Body of pancreas (tissue), 4 donors: Measurements from ENCODE around the gene RDX. TPM values are rescaled to one million over a fixed set of nuclear protein-coding genes. Genes with fewer than 3 reads are reported as not detected.

ENCODE experiments used
- ATAC-seq: fragments of 150-250 bp; one replicate; pipeline ENCODE4 v1.9.1; 2016
- DNase-seq, 4 donors: peaks; one replicate each; pipeline ENCODE4 v3.0.0-alpha.2; 2019
- H3K27ac ChIP-seq, 4 donors: fragments of 200-600 bp; sonication (generic); 1 replicate in 3 of 4; 2 replicates in 1 of 4; pipeline versions ENCODE4 v1.5.1 to v1.6.1; 2016 to 2019; ENCODE audit warnings: mild to moderate bottlenecking in 1 of 4, mixed read lengths in 1 of 4, moderate library complexity in 1 of 4
- H3K27me3 ChIP-seq, 2 donors: fragments of 200-600 bp; sonication (generic); one replicate each; pipeline ENCODE4 v1.6.0; 2016; ENCODE audit warnings: mild to moderate bottlenecking in 1 of 2
- H3K36me3 ChIP-seq, 2 donors: fragments of 200-600 bp; sonication (generic); replicated peaks in 1 of 2; 2 replicates each; pipeline ENCODE4 v1.5.1; 2016; ENCODE audit warnings: low read depth in 2 of 2; ENCODE audit not compliant: insufficient read depth in 1 of 2
- H3K4me1 ChIP-seq: fragments of 200-600 bp; sonication (generic); one replicate; pipeline ENCODE4 v1.6.0; 2016
- H3K4me3 ChIP-seq, 2 donors: fragments of 200-600 bp; sonication (generic); 1 replicate in 1 of 2; 2 replicates in 1 of 2; pipeline ENCODE4 v1.5.1; 2016 to 2019
- H3K9me3 ChIP-seq, 3 donors: fragments of 200-600 bp; sonication (generic); 1 replicate in 2 of 3; 2 replicates in 1 of 3; pipeline ENCODE4 v1.5.1; 2016
- CTCF ChIP-seq, 7 experiments: fragments of 450-650 bp in 4 of 7; fragments of 200-600 bp in 3 of 7; sonication (generic) in 3 of 7; IDR thresholded peaks; one replicate each; pipeline ENCODE4 v1.5.1; 2016 to 2019; ENCODE audit warnings: antibody characterized with exemption in 7 of 7
- POLR2A ChIP-seq, 3 donors: fragments of 450-650 bp; IDR thresholded peaks; one replicate each; pipeline ENCODE4 v1.6.1; 2016; ENCODE audit warnings: antibody characterized with exemption in 3 of 3, mild to moderate bottlenecking in 2 of 3
- WGBS, 2 donors: methylation state at CpG; one replicate each; pipeline ENCODE4 v1.1.5; 2017; 5-methylcytosine and 5-hydroxymethylcytosine counted together
- intact Hi-C: fragments of 100-400 bp; cut with DNase I; formaldehyde crosslinking; loops from one replicate; pipeline ENCODE4 v1.15.1; 2023
- total RNA-seq, 2 donors: library from RNA; depleted of rRNA; stranded (reverse); fragments of >200 nt; gene quantifications; one replicate each; pipeline ENCODE4 v1.1.0, GENCODE V29; 2016

The RDX gene
- total RNA-seq, 2 donors from 2014 or later: 43.8 TPM

GRCh38 chr11:110290591-110291334 lies 5.7 kb downstream of the RDX start:
- WGBS, 2 donors: 91 to 92% methylated on average over 7 of the region's 7 CpGs
- Histone ChIP-seq H3K36me3 (no peaks in the 10 kb centered on the region), H3K4me1 (peaks cover 66% of the 10 kb centered on the region), H3K27ac (no peak overlapping the region), H3K9me3 (no peaks in the 10 kb centered on the region), H3K4me3 (no peak overlapping the region), H3K27me3 (no peaks in the 10 kb centered on the region)
- intact Hi-C loops: no loop called here
- ATAC-seq: no peak
- DNase-seq: no peak
- TF ChIP-seq POLR2A (IDR thresholded peaks at IDR 0.05): no peak
- no peak for TF ChIP-seq CTCF (IDR thresholded peaks at IDR 0.05)

- TF ChIP-seq CTCF (IDR thresholded peaks at IDR 0.05): no peak
- TF ChIP-seq POLR2A (IDR thresholded peaks at IDR 0.05): no peak
- Histone ChIP-seq H3K9me3 (no peaks in the 10 kb centered on the region), H3K4me1 (peaks cover 68% of the 10 kb centered on the region), H3K27me3 (no peaks in the 10 kb centered on the region), H3K36me3 (no peaks in the 10 kb centered on the region), H3K27ac (no peak overlapping the region), H3K4me3 (no peak overlapping the region)
- intact Hi-C loops: no loop called here
- ATAC-seq: no peak
- WGBS, 2 donors: 88 to 93% methylated on average over 10 of the region's 10 CpGs
- no peak for DNase-seq
Observed at GRCh38 chr11:110289472-110289871, 6.9 kb downstream of the RDX start.

GRCh38 chr11:110287537-110287936 lies 8.9 kb downstream of the RDX start:
- H3K4me1 ChIP-seq: peaks cover 62% of the 10 kb centered on the region
- no peaks in the 10 kb centered on the region for H3K9me3 ChIP-seq
- no peaks in the 10 kb centered on the region for H3K27me3 ChIP-seq
- no peak for DNase-seq
- no peak overlapping the region for H3K27ac ChIP-seq
- no peak for TF ChIP-seq POLR2A (IDR thresholded peaks at IDR 0.05)
- TF ChIP-seq CTCF (IDR thresholded peaks at IDR 0.05): no peak
- no peak overlapping the region for H3K4me3 ChIP-seq
- H3K36me3 ChIP-seq: no peaks in the 10 kb centered on the region
- ATAC-seq: no peak
- WGBS, 2 donors: 68 to 76% methylated on average over 1 of the region's 1 CpG
- intact Hi-C loops: no loop called here

DNA sequence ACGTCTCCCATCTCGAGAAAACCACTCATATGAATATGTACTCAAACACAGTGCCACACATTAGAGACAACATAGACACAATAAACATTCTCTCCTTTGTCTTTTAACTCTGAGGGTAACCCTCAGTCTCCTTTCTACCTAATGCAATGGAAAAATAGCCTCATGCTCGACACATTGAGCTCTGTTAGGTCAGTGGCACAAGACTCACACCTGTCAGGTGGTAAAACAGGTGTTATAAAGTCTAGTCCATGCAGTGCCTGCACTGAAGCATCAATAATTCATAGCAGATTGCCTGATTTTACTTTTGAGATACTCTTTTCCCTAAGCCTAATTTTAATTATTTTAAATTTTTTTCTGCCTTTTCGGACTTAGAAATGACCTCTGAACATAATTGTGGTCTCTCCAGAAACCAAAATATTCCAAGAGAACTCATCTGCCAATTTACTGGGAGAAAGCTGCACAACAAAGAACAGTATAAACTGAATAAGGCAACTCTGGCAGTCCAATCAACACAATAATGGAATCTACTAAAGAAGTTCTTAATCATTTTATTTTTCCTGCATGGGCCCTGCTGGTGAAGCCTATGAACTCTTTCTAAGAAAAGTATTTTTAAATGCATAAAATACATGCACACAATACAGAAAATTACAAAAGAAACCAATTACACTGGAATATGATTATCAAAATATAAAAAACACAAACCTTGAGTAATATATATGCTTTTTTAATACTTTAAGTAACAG lies 9.9 kb downstream of the RDX start:
- peaks cover 59% of the 10 kb centered on the region for H3K4me1 ChIP-seq
- no peak overlapping the region for H3K27ac ChIP-seq
- H3K27me3 ChIP-seq: no peaks in the 10 kb centered on the region
- ATAC-seq (no peak), DNase-seq (no peak)
- TF ChIP-seq CTCF (IDR thresholded peaks at IDR 0.05) (no peak), POLR2A (IDR thresholded peaks at IDR 0.05) (no peak)
- whole genome bisulfite sequencing, 2 donors: 39 to 48% methylated on average over 4 of the region's 4 CpGs
- no peaks in the 10 kb centered on the region for H3K36me3 ChIP-seq
- no peaks in the 10 kb centered on the region for H3K9me3 ChIP-seq
- intact Hi-C loops: no loop called here
- no peak overlapping the region for H3K4me3 ChIP-seq
